Common myeloid progenitor, CD34-positive (primary cell): ENCODE data around the gene LHX2.

Experiments used
- CTCF ChIA-PET: fragments of 350-600 bp; sonication (Branson Sonifier 250); formaldehyde crosslinking; loops from one replicate; lab custom pipeline; 2021; ENCODE audit warnings: antibody characterized with exemption; lab: Charles Lee
- POLR2A ChIA-PET: fragments of 350-600 bp; sonication (Branson Sonifier 250); formaldehyde crosslinking; loops from one replicate; lab custom pipeline; 2021; ENCODE audit warnings: antibody characterized with exemption; lab: Charles Lee
- DNase-seq, 3 donors: peaks; one replicate each; pipeline versions ENCODE4 v3.0.0 to v3.0.0-alpha.2; 2013
- H3K27ac ChIP-seq, 2 experiments: 1 replicate in 1 of 2; 2 replicates in 1 of 2; pipeline ENCODE4 v1.7.0; 2013; ENCODE audit warnings: inconsistent platforms in 2 of 2, low read length in 2 of 2, mild to moderate bottlenecking in 2 of 2, low read depth in 1 of 2, moderate library complexity in 1 of 2; ENCODE audit not compliant: severe bottlenecking in 2 of 2, insufficient read depth in 1 of 2, poor library complexity in 1 of 2
- H3K27me3 ChIP-seq, 5 experiments: replicated peaks in 2 of 5; 1 replicate in 3 of 5; 2 replicates in 2 of 5; pipeline versions ENCODE4 v1.6.1 to v1.7.0; 2013; ENCODE audit warnings: low read length in 4 of 5, mild to moderate bottlenecking in 2 of 5, moderate library complexity in 2 of 5, inconsistent platforms in 1 of 5; ENCODE audit not compliant: insufficient read depth in 5 of 5, control insufficient read depth in 4 of 5
- H3K36me3 ChIP-seq, 4 experiments: 1 replicate in 2 of 4; 2 replicates in 2 of 4; pipeline versions ENCODE4 v1.6.1 to v1.7.0; 2013; ENCODE audit warnings: low read length in 3 of 4, control low read depth in 1 of 4, mild to moderate bottlenecking in 1 of 4; ENCODE audit not compliant: control insufficient read depth in 4 of 4, insufficient read depth in 4 of 4
- H3K4me1 ChIP-seq, 4 experiments: 1 replicate in 3 of 4; 2 replicates in 1 of 4; pipeline versions ENCODE4 v1.6.1 to v1.7.1; 2013; ENCODE audit warnings: low read length in 3 of 4, mild to moderate bottlenecking in 3 of 4, control low read depth in 1 of 4, inconsistent platforms in 1 of 4, moderate library complexity in 1 of 4; ENCODE audit not compliant: control insufficient read depth in 4 of 4, insufficient read depth in 4 of 4; ENCODE audit errors: control extremely low read depth in 1 of 4
- H3K4me3 ChIP-seq, 7 experiments: 1 replicate in 4 of 7; 2 replicates in 3 of 7; pipeline versions ENCODE4 v1.5.1 to v1.7.0; 2013; ENCODE audit warnings: mild to moderate bottlenecking in 7 of 7, low read length in 6 of 7, moderate library complexity in 6 of 7, inconsistent platforms in 2 of 7, low read depth in 2 of 7, control low read depth in 1 of 7; ENCODE audit not compliant: insufficient read depth in 4 of 7, control insufficient read depth in 1 of 7; ENCODE audit errors: extremely low read depth in 1 of 7
- H3K9me3 ChIP-seq, 5 experiments: 1 replicate in 4 of 5; 2 replicates in 1 of 5; pipeline versions ENCODE4 v1.6.1 to v1.7.1; 2013; ENCODE audit warnings: low read length in 4 of 5, mild to moderate bottlenecking in 2 of 5, inconsistent platforms in 1 of 5, low read depth in 1 of 5, moderate library complexity in 1 of 5; ENCODE audit not compliant: control insufficient read depth in 4 of 5, insufficient read depth in 2 of 5; ENCODE audit errors: control extremely low read depth in 1 of 5
- WGBS: methylation state at CpG from one replicate; pipeline ENCODE4 v1.1.5; 2013; ENCODE audit not compliant: insufficient coverage; 5-methylcytosine and 5-hydroxymethylcytosine counted together

The LHX2 gene

GRCh38 chr9:124017051-124017928, 5.7 kb downstream of the LHX2 start:
- 2% methylated on average over 51 of the region's 73 CpGs for WGBS
- Histone ChIP-seq H3K36me3 (no peaks in the 10 kb centered on the region), H3K4me1 (peaks cover 2 to 38% (median 30%) of the 10 kb centered on the region in 4 experiments), H3K4me3 (no peak overlapping the region), H3K27ac (no peak overlapping the region), H3K27me3 (peaks cover 15 to 100% (median 70%) of the 10 kb centered on the region in 5 experiments), H3K9me3 (peaks cover 0 to 2% (median 0%) of the 10 kb centered on the region in 5 experiments)
- ChIA-PET CTCF (no interaction called here), POLR2A (no interaction called here)
- no peak for DNase-seq

- H3K36me3 ChIP-seq, result no peaks in the 10 kb centered on the region
- H3K27ac ChIP-seq, result no peak overlapping the region
- no peak overlapping the region for H3K4me3 ChIP-seq
- peaks cover 16 to 100% (median 72%) of the 10 kb centered on the region in 5 experiments for H3K27me3 ChIP-seq
- POLR2A ChIA-PET, result no interaction called here
- peaks cover 0 to 2% (median 0%) of the 10 kb centered on the region in 5 experiments for H3K9me3 ChIP-seq
- no peak for DNase-seq
- H3K4me1 ChIP-seq, result peaks cover 2 to 31% (median 25%) of the 10 kb centered on the region in 4 experiments
- CTCF ChIA-PET, result no interaction called here
- 4% methylated on average over 42 of the region's 64 CpGs for WGBS
Measured at GRCh38 chr9:124017929-124018729, 6.6 kb downstream of the LHX2 start.

GRCh38 chr9:124018730-124019697, 7.4 kb downstream of the LHX2 start:
- H3K4me1 ChIP-seq, result peaks cover 2 to 31% (median 23%) of the 10 kb centered on the region in 4 experiments
- no peak for DNase-seq
- ChIA-PET POLR2A (no interaction called here), CTCF (interaction anchor here (1.0 kb wide), 1 partner anchor 22 kb away, joined by 4 read pairs; no protein-coding TSS in a partner anchor)
- no peaks in the 10 kb centered on the region for H3K36me3 ChIP-seq
- WGBS, result 7% methylated on average over 16 of the region's 21 CpGs
- H3K27ac ChIP-seq, result no peak overlapping the region
- H3K4me3 ChIP-seq, result no peak overlapping the region
- peaks cover 0 to 2% (median 0%) of the 10 kb centered on the region in 5 experiments for H3K9me3 ChIP-seq
- H3K27me3 ChIP-seq, result peaks cover 18 to 100% (median 75%) of the 10 kb centered on the region in 5 experiments

GRCh38 chr9:124019771-124020519, 8.4 kb downstream of the LHX2 start:
- 11% methylated on average over 10 of the region's 15 CpGs for WGBS
- DNase-seq, result no peak
- ChIA-PET CTCF (interaction anchor here (1.0 kb wide), 1 partner anchor 21 kb away, joined by 4 read pairs; no protein-coding TSS in a partner anchor), POLR2A (no interaction called here)
- H3K9me3 ChIP-seq, result peaks cover 0 to 2% (median 0%) of the 10 kb centered on the region in 5 experiments
- H3K4me1 ChIP-seq, result peaks cover 2 to 30% (median 23%) of the 10 kb centered on the region in 4 experiments
- H3K4me3 ChIP-seq, result no peak overlapping the region
- no peaks in the 10 kb centered on the region for H3K36me3 ChIP-seq
- peaks cover 26 to 100% (median 74%) of the 10 kb centered on the region in 5 experiments for H3K27me3 ChIP-seq
- no peak overlapping the region for H3K27ac ChIP-seq

- DNase-seq, result no peak
- Histone ChIP-seq H3K36me3 (no peaks in the 10 kb centered on the region), H3K9me3 (peaks cover 0 to 2% (median 0%) of the 10 kb centered on the region in 5 experiments), H3K27ac (no peak overlapping the region), H3K27me3 (peaks cover 26 to 99% (median 67%) of the 10 kb centered on the region in 5 experiments), H3K4me3 (no peak overlapping the region), H3K4me1 (peaks cover 2 to 23% (median 21%) of the 10 kb centered on the region in 4 experiments)
- WGBS, result 13% methylated on average over 25 of the region's 31 CpGs
- ChIA-PET CTCF (interaction anchor here (1.0 kb wide), 1 partner anchor 20 kb away, joined by 4 read pairs; no protein-coding TSS in a partner anchor), POLR2A (interaction anchor here (1.1 kb wide), 1 partner anchor 17 kb away, joined by 3 read pairs; no protein-coding TSS in a partner anchor)
Measured at GRCh38 chr9:124020520-124021384, 9.2 kb downstream of the LHX2 start.
